OCI-LY7 (cell line): Measurements from ENCODE around the gene SECISBP2L.

Experiments used
- CTCF ChIP-seq: fragments of 200-600 bp; sonication (generic); conservative IDR thresholded peaks from 2 replicates; pipeline ENCODE4 v1.5.1; 2014; ENCODE audit warnings: mild to moderate bottlenecking, antibody characterized with exemption, low read length, moderate library complexity, mixed read lengths
- EZH2phosphoT487 ChIP-seq: fragments of 200-600 bp; sonication (generic); IDR thresholded peaks from 2 replicates; pipeline ENCODE4 v1.6.1; 2018; ENCODE audit warnings: low read depth, borderline replicate concordance, mild to moderate bottlenecking, mixed run types, antibody characterized with exemption, low read length, moderate library complexity, mixed read lengths

- TF ChIP-seq CTCF (no peak), EZH2phosphoT487 (no peak)
Observed at GRCh38 chr15:49055630-49056029, 9.4 kb upstream of the SECISBP2L start.
